Ectodermal cell (in vitro differentiated cells): ENCODE data around the gene EVC2.
"Not testable (repeated sequence)": the region's sequence is repeated elsewhere in the genome, so short reads cannot be mapped to it uniquely, and the experiment has no call there.

Source experiments
- H3K27ac ChIP-seq: 2 replicates; pipeline ENCODE4 v1.7.0; 2013; ENCODE audit warnings: mild to moderate bottlenecking, low read depth, low read length; ENCODE audit not compliant: insufficient read depth, poor library complexity, severe bottlenecking
- H3K27me3 ChIP-seq: 2 replicates; pipeline ENCODE4 v1.7.0; 2013; ENCODE audit warnings: mild to moderate bottlenecking, low read length; ENCODE audit not compliant: insufficient read depth, control insufficient read depth, poor library complexity, severe bottlenecking
- H3K36me3 ChIP-seq: one replicate; pipeline ENCODE4 v1.7.0; 2013; ENCODE audit warnings: low read length; ENCODE audit not compliant: control insufficient read depth, insufficient read depth
- H3K4me1 ChIP-seq: one replicate; pipeline ENCODE4 v1.7.0; 2013; ENCODE audit warnings: low read length; ENCODE audit not compliant: control insufficient read depth, insufficient read depth
- H3K4me3 ChIP-seq: 2 replicates; pipeline ENCODE4 v1.7.0; 2013; ENCODE audit warnings: low read depth, low read length, control low read depth; ENCODE audit not compliant: insufficient read depth
- H3K9me3 ChIP-seq: 2 replicates; pipeline ENCODE4 v1.7.0; 2013; ENCODE audit warnings: mild to moderate bottlenecking, low read length, moderate library complexity; ENCODE audit not compliant: control insufficient read depth
- WGBS, 2 experiments: methylation state at CpG; one replicate each; pipeline ENCODE4 v1.1.7; 2013; ENCODE audit warnings: missing lambda C conversion rate in 2 of 2; 5-methylcytosine and 5-hydroxymethylcytosine counted together

The EVC2 gene

DNA sequence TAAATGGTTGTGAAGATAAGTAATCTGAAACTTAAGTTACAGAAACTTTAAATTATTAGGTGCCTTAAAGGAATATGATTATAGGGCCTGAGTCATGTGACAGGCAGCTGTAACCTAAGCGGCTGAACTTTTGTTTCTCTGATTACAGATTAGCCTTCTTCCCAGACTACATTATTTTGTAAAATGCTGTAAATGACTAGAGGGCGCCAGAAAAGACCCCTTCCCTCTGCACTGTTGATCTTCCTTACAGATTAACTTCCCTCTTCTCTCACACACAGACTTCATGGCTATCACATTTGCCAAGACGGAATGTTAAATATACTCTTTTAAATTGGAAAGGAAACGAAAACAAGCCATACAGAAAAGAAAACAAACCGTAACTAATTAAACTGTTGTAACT lies 96.6 kb downstream of the EVC2 start:
- WGBS, 2 experiments, result 38 to 83% methylated on average over 2 to 4 of the region's 5 CpGs
- no peak overlapping the region for H3K27ac ChIP-seq

GRCh38 chr4:5609306-5610007 lies 98.9 kb downstream of the EVC2 start:
- Histone ChIP-seq H3K4me3 (no peak overlapping the region), H3K27me3 (no peaks in the 10 kb centered on the region), H3K27ac (no peak overlapping the region), H3K9me3 (no peaks in the 10 kb centered on the region), H3K36me3 (no peaks in the 10 kb centered on the region), H3K4me1 (no peaks in the 10 kb centered on the region)
- WGBS, 2 experiments, result 93% methylated on average over 12 of the region's 12 CpGs

More for the DNA sequence above, 96.6 kb downstream of the EVC2 start:
- Histone ChIP-seq H3K4me3 (no peak overlapping the region), H3K9me3 (no peaks in the 10 kb centered on the region), H3K36me3 (peaks cover 5% of the 10 kb centered on the region), H3K27me3 (no peaks in the 10 kb centered on the region), H3K4me1 (no peaks in the 10 kb centered on the region)

GRCh38 chr4:5593828-5594227 lies 114.5 kb downstream of the EVC2 start:
- not testable (repeated sequence) for H3K9me3 ChIP-seq, H3K36me3 ChIP-seq, H3K4me3 ChIP-seq, H3K27me3 ChIP-seq, H3K27ac ChIP-seq, H3K4me1 ChIP-seq
- 96 to 98% methylated on average over 10 of the region's 10 CpGs for WGBS, 2 experiments

GRCh38 chr4:5592272-5592671 lies 116.1 kb downstream of the EVC2 start:
- H3K36me3 ChIP-seq, result peaks cover 4% of the 10 kb centered on the region
- no peak overlapping the region for H3K27ac ChIP-seq
- H3K9me3 ChIP-seq, result no peaks in the 10 kb centered on the region
- 93 to 95% methylated on average over 4 of the region's 4 CpGs for WGBS, 2 experiments
- no peak overlapping the region for H3K4me3 ChIP-seq
- H3K27me3 ChIP-seq, result no peaks in the 10 kb centered on the region
- no peaks in the 10 kb centered on the region for H3K4me1 ChIP-seq

DNA sequence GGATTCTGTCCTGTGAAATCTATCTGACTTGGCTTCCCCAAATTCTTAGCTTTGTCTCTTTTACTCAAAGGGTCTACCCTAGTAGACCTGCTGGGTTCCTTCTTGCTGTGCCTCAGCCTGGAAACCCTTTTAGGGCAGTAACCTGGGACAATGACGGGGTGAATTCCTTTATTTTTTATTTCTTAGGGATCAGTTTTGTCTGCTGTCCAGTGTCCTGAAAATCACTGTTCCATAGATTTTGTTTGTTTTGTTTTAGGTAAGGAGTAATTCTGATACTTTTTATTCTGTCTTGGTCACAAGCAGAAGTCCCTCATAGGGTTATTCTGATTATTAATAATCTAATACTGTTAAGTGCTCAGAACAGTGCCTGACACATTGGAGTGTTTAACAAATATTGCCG lies 118.9 kb downstream of the EVC2 start:
- no peaks in the 10 kb centered on the region for H3K9me3 ChIP-seq
- H3K27me3 ChIP-seq, result no peaks in the 10 kb centered on the region
- 88 to 91% methylated on average over 2 of the region's 2 CpGs for WGBS, 2 experiments
- peaks cover 4% of the 10 kb centered on the region for H3K36me3 ChIP-seq
- H3K4me3 ChIP-seq, result no peak overlapping the region
- H3K27ac ChIP-seq, result no peak overlapping the region
- no peaks in the 10 kb centered on the region for H3K4me1 ChIP-seq

GRCh38 chr4:5588046-5588445 lies 120.3 kb downstream of the EVC2 start:
- no peak overlapping the region for H3K4me3 ChIP-seq
- 94 to 95% methylated on average over 1 of the region's 1 CpG for WGBS, 2 experiments

DNA sequence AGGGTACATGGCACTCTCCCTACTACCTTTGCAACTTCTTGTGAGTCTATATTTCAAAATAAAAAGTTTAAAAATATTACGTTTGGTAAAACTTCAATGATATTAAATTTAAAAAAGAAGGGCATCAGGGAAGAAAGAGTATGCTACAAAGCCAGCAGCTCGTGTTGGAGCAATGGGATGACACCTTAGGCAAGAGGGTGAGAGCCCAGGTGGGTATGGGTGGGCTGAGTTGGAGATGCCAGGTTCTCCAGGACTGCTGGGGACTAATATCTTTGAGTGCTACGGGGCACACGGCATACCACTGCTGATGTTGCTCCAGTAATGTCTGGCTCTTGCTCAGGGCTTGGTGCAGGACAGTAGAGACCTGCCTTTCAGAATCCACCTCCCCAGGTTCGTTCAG lies 132.4 kb downstream of the EVC2 start:
- Histone ChIP-seq H3K9me3 (no peaks in the 10 kb centered on the region), H3K4me3 (no peak overlapping the region), H3K36me3 (no peaks in the 10 kb centered on the region), H3K27me3 (no peaks in the 10 kb centered on the region), H3K27ac (no peak overlapping the region), H3K4me1 (no peaks in the 10 kb centered on the region)
- 92% methylated on average over 5 of the region's 5 CpGs for WGBS, 2 experiments

More at GRCh38 chr4:5588046-5588445, 120.3 kb downstream of the EVC2 start:
- H3K9me3 ChIP-seq, result no peaks in the 10 kb centered on the region
- no peak overlapping the region for H3K27ac ChIP-seq
- H3K27me3 ChIP-seq, result no peaks in the 10 kb centered on the region
- H3K36me3 ChIP-seq, result peaks cover 4% of the 10 kb centered on the region
- no peaks in the 10 kb centered on the region for H3K4me1 ChIP-seq

DNA sequence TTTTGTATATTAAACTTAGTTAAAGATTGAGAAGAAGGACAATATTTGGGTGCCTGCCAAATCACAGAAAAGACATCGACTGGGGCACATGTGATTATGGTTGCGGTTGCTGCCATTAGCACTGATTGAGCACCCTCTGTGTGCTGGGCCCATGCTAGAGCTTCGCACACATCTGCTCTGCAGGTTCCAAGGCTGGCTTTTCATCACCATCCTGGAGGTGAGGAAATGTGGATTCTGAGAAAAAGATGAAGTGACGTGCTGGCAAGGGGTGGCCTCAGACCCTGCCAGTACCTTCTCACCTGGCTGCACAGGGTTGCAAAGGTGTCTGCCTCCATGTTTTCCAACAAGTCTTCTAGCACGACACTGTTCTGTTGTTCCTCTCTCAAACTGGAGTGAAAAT lies 134.0 kb downstream of the EVC2 start:
- no peaks in the 10 kb centered on the region for H3K9me3 ChIP-seq
- 95 to 96% methylated on average over 5 of the region's 5 CpGs for WGBS, 2 experiments
- no peaks in the 10 kb centered on the region for H3K36me3 ChIP-seq
- no peaks in the 10 kb centered on the region for H3K27me3 ChIP-seq
- no peaks in the 10 kb centered on the region for H3K4me1 ChIP-seq
- H3K4me3 ChIP-seq, result no peak overlapping the region
- H3K27ac ChIP-seq, result no peak overlapping the region

GRCh38 chr4:5573965-5574364 lies 134.4 kb downstream of the EVC2 start:
- 95 to 96% methylated on average over 8 of the region's 8 CpGs for WGBS, 2 experiments
- H3K9me3 ChIP-seq, result no peaks in the 10 kb centered on the region
- no peak overlapping the region for H3K27ac ChIP-seq
- no peaks in the 10 kb centered on the region for H3K4me1 ChIP-seq
- no peaks in the 10 kb centered on the region for H3K36me3 ChIP-seq
- H3K4me3 ChIP-seq, result no peak overlapping the region
- no peaks in the 10 kb centered on the region for H3K27me3 ChIP-seq

- no peaks in the 10 kb centered on the region for H3K9me3 ChIP-seq
- no peaks in the 10 kb centered on the region for H3K4me1 ChIP-seq
- no peak overlapping the region for H3K27ac ChIP-seq
- no peaks in the 10 kb centered on the region for H3K36me3 ChIP-seq
- no peak overlapping the region for H3K4me3 ChIP-seq
- H3K27me3 ChIP-seq, result no peaks in the 10 kb centered on the region
- 95% methylated on average over 5 of the region's 5 CpGs for WGBS, 2 experiments
Observed at GRCh38 chr4:5572751-5573150, 135.6 kb downstream of the EVC2 start.

GRCh38 chr4:5572114-5572513 lies 136.2 kb downstream of the EVC2 start:
- H3K27me3 ChIP-seq, result no peaks in the 10 kb centered on the region
- H3K4me3 ChIP-seq, result no peak overlapping the region
- H3K9me3 ChIP-seq, result no peaks in the 10 kb centered on the region
- 82 to 88% methylated on average over 2 of the region's 2 CpGs for WGBS, 2 experiments
- no peaks in the 10 kb centered on the region for H3K4me1 ChIP-seq
- H3K27ac ChIP-seq, result no peak overlapping the region
- no peaks in the 10 kb centered on the region for H3K36me3 ChIP-seq
